HepG2 (cell line): ENCODE results near the gene ZNF3. TPM values are rescaled to one million over a fixed set of nuclear protein-coding genes. Genes with fewer than 3 reads are reported as not detected.

ENCODE experiments used
- CEBPZ ChIP-seq: IDR thresholded peaks from 2 replicates; pipeline ENCODE4 v1.6.1; 2012; ENCODE audit warnings: low read length, improper control_type of control experiment
- HNRNPL ChIP-seq: fragments of 200-400 bp; formaldehyde crosslinking; IDR thresholded peaks from 2 replicates; pipeline ENCODE4 v1.6.1; 2017; ENCODE audit warnings: mild to moderate bottlenecking, low read depth, low read length
- MXD1 ChIP-seq: sonication (generic); formaldehyde crosslinking; IDR thresholded peaks from 2 replicates; pipeline ENCODE4 v1.4.0; 2020; ENCODE audit warnings: mild to moderate bottlenecking, missing genetic modification reagents
- NCOA2 ChIP-seq: sonication (generic); formaldehyde crosslinking; IDR thresholded peaks from 2 replicates; pipeline ENCODE4 v1.8.0; 2022; ENCODE audit warnings: inconsistent platforms
- REXO4 ChIP-seq: sonication (generic); formaldehyde crosslinking; IDR thresholded peaks from 2 replicates; pipeline ENCODE4 v1.8.0; 2022; ENCODE audit warnings: missing genetic modification reagents, mild to moderate bottlenecking, borderline replicate concordance
- TEAD2 ChIP-seq: sonication (generic); formaldehyde crosslinking; IDR thresholded peaks from 2 replicates; pipeline ENCODE4 v1.9.0; 2021; ENCODE audit warnings: missing genetic modification reagents
- YY1 ChIP-seq: IDR thresholded peaks from 2 replicates; pipeline ENCODE4 v1.6.1; 2011; ENCODE audit warnings: low read length, low read depth, moderate library complexity, mild to moderate bottlenecking; ENCODE audit not compliant: insufficient read depth, insufficient replicate concordance
- ZFP90 ChIP-seq: sonication (generic); formaldehyde crosslinking; IDR thresholded peaks from 2 replicates; pipeline ENCODE4 v1.8.0; 2022; ENCODE audit warnings: missing genetic modification reagents, mild to moderate bottlenecking, inconsistent platforms, borderline replicate concordance
- ZNF33B ChIP-seq: sonication (generic); formaldehyde crosslinking; IDR thresholded peaks from 2 replicates; pipeline ENCODE4 v1.5.1; 2020; ENCODE audit warnings: mild to moderate bottlenecking, missing genetic modification reagents
- polyA plus RNA-seq, 8 experiments: library from polyadenylated mRNA; depleted of rRNA in 3 of 8; stranded (reverse) in 7 of 8; unstranded in 1 of 8; fragments of >200 nt; fragmentation: Illumina TruSeq in 4 of 8; extraction: Trizol in 4 of 8; gene quantifications; 2 replicates each; pipeline versions ENCODE4 v1.2.1 to v1.2.3, GENCODE V29; 2011 to 2016; ENCODE audit warnings: low read depth in 4 of 8, missing spikeins in 1 of 8, mixed read lengths in 1 of 8; ENCODE audit not compliant: insufficient read depth in 1 of 8
- total RNA-seq, 5 experiments: library from RNA; depleted of rRNA; stranded (reverse); fragments of >200 nt; fragmentation: Illumina TruSeq; extraction: Trizol; gene quantifications; 2 replicates each; pipeline ENCODE4 v1.2.3, GENCODE V29; 2016; ENCODE audit warnings: low read depth in 1 of 5
- TF ChIP-seq, protein P1 (sequence below): sonication (generic); formaldehyde crosslinking; IDR thresholded peaks from 2 replicates; pipeline ENCODE4 v1.9.0; 2021; ENCODE audit warnings: missing genetic modification reagents, borderline replicate concordance
- TF ChIP-seq, protein P2 (sequence below): sonication (generic); formaldehyde crosslinking; IDR thresholded peaks from 2 replicates; pipeline ENCODE4 v1.4.0; 2020; ENCODE audit warnings: missing genetic modification reagents, borderline replicate concordance
- TF ChIP-seq, protein P3 (sequence below): IDR thresholded peaks from 2 replicates; pipeline ENCODE4 v1.4.0; 2020; ENCODE audit warnings: mild to moderate bottlenecking, missing genetic modification reagents

Gene ZNF3
- total and polyA plus RNA-seq, 2 of the 13 experiments (the other 11 are each of a cell fraction or from before 2014, with no cell fraction given) = 33.7 to 56.9 TPM

DNA sequence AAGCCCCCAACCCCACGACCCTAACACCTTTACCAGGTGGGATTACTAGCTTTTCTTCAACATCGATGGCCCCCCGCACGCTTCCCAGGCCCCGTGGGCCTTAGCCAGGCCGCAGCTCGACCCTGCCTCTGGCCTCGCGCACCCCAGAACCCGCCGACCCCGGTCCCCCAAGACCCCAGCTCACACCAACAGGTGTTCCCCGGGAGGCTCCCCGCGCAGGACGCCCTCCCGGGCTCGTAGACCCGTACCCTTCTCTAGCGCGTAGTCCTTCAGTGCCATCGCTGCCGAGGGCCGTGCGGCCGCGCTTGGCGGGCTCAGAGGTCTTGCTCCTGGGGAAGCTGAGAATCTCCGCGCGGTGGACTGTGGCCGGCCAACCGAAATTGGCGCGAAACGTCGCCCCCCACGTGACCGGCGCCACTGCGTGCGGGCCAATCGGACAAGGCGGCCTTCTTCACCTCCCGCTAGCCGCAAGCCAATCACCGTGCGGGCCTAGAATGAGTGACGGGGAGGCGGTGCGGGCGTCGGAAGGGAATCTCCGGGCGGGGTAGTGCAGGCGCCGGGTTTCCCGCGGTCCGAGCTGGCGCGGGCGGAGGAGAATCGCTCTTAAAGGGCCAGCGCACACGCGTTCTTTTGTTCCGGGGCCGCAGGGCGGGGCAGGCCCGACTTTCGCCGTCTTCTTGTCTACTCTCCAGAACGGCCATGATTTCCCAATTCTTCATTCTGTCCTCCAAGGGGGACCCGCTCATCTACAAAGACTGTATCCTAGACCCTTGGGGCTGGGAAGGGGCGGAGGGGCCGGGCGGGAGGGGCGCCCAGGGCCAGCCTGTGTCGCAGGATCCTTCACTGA lies 19.7 kb upstream of the ZNF3 start, which contains the start of the genes AP4M1 and MCM7 (continued):
- TF ChIP-seq NCOA2 (CRISPR knock-in tag) (no peak), ZFP90 (CRISPR knock-in tag) (0 out of 2 replicates have a peak, but pooled peaks have one; percentile 33), YY1 (peak; percentile 55), ZNF33B (CRISPR knock-in tag) (peak; percentile 48; the same call in 1 of the 2 replicates), TEAD2 (no peak), CEBPZ (no peak), HNRNPL (peak; percentile 75; the same call in 1 of the 2 replicates), REXO4 (CRISPR knock-in tag) (no peak), MXD1 (CRISPR knock-in tag) (0 out of 2 replicates have a peak, but pooled peaks have one; percentile 76)
- TF ChIP-seq, protein P1, sequence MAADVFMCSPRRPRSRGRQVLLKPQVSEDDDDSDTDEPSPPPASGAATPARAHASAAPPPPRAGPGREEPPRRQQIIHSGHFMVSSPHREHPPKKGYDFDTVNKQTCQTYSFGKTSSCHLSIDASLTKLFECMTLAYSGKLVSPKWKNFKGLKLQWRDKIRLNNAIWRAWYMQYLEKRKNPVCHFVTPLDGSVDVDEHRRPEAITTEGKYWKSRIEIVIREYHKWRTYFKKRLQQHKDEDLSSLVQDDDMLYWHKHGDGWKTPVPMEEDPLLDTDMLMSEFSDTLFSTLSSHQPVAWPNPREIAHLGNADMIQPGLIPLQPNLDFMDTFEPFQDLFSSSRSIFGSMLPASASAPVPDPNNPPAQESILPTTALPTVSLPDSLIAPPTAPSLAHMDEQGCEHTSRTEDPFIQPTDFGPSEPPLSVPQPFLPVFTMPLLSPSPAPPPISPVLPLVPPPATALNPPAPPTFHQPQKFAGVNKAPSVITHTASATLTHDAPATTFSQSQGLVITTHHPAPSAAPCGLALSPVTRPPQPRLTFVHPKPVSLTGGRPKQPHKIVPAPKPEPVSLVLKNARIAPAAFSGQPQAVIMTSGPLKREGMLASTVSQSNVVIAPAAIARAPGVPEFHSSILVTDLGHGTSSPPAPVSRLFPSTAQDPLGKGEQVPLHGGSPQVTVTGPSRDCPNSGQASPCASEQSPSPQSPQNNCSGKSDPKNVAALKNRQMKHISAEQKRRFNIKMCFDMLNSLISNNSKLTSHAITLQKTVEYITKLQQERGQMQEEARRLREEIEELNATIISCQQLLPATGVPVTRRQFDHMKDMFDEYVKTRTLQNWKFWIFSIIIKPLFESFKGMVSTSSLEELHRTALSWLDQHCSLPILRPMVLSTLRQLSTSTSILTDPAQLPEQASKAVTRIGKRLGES (CRISPR knock-in tag) = no peak
- TF ChIP-seq, protein P2, sequence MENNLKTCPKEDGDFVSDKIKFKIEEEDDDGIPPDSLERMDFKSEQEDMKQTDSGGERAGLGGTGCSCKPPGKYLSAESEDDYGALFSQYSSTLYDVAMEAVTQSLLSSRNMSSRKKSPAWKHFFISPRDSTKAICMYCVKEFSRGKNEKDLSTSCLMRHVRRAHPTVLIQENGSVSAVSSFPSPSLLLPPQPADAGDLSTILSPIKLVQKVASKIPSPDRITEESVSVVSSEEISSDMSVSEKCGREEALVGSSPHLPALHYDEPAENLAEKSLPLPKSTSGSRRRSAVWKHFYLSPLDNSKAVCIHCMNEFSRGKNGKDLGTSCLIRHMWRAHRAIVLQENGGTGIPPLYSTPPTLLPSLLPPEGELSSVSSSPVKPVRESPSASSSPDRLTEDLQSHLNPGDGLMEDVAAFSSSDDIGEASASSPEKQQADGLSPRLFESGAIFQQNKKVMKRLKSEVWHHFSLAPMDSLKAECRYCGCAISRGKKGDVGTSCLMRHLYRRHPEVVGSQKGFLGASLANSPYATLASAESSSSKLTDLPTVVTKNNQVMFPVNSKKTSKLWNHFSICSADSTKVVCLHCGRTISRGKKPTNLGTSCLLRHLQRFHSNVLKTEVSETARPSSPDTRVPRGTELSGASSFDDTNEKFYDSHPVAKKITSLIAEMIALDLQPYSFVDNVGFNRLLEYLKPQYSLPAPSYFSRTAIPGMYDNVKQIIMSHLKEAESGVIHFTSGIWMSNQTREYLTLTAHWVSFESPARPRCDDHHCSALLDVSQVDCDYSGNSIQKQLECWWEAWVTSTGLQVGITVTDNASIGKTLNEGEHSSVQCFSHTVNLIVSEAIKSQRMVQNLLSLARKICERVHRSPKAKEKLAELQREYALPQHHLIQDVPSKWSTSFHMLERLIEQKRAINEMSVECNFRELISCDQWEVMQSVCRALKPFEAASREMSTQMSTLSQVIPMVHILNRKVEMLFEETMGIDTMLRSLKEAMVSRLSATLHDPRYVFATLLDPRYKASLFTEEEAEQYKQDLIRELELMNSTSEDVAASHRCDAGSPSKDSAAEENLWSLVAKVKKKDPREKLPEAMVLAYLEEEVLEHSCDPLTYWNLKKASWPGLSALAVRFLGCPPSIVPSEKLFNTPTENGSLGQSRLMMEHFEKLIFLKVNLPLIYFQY (CRISPR knock-in tag) = no peak
- TF ChIP-seq, protein P3, sequence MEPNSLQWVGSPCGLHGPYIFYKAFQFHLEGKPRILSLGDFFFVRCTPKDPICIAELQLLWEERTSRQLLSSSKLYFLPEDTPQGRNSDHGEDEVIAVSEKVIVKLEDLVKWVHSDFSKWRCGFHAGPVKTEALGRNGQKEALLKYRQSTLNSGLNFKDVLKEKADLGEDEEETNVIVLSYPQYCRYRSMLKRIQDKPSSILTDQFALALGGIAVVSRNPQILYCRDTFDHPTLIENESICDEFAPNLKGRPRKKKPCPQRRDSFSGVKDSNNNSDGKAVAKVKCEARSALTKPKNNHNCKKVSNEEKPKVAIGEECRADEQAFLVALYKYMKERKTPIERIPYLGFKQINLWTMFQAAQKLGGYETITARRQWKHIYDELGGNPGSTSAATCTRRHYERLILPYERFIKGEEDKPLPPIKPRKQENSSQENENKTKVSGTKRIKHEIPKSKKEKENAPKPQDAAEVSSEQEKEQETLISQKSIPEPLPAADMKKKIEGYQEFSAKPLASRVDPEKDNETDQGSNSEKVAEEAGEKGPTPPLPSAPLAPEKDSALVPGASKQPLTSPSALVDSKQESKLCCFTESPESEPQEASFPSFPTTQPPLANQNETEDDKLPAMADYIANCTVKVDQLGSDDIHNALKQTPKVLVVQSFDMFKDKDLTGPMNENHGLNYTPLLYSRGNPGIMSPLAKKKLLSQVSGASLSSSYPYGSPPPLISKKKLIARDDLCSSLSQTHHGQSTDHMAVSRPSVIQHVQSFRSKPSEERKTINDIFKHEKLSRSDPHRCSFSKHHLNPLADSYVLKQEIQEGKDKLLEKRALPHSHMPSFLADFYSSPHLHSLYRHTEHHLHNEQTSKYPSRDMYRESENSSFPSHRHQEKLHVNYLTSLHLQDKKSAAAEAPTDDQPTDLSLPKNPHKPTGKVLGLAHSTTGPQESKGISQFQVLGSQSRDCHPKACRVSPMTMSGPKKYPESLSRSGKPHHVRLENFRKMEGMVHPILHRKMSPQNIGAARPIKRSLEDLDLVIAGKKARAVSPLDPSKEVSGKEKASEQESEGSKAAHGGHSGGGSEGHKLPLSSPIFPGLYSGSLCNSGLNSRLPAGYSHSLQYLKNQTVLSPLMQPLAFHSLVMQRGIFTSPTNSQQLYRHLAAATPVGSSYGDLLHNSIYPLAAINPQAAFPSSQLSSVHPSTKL (CRISPR knock-in tag) = no peak
